Fibroblast of lung (primary cell): ENCODE results near the gene PPP5C.

Experiments used
- CTCF ChIP-seq, 2 donors: IDR thresholded peaks in 1 of 2; conservative IDR thresholded peaks in 1 of 2; 1 replicate in 1 of 2; 2 replicates in 1 of 2; pipeline ENCODE4 v1.5.1; 2011 to 2012; ENCODE audit warnings: low read length in 2 of 2, control low read depth in 1 of 2, inconsistent platforms in 1 of 2, low read depth in 1 of 2, mild to moderate bottlenecking in 1 of 2
- EZH2 ChIP-seq: IDR thresholded peaks from 2 replicates; pipeline ENCODE4 v1.5.1; 2012; ENCODE audit warnings: low read length, control low read depth, mild to moderate bottlenecking; ENCODE audit errors: missing control alignments

- TF ChIP-seq EZH2, result no peak
- TF ChIP-seq CTCF (conservative IDR thresholded peaks at IDR 0.05 in 1 of 2, IDR thresholded peaks at IDR 0.05 in 1 of 2; ENCODE audit: low read depth in 1 of 2, low read length in 2 of 2), result no peak
These were observed 29.5 kb upstream of the PPP5C start for GRCh38 chr19:46317339-46317738.
